ENCODE measurements around the gene GPR132. TPM values are rescaled to one million over a fixed set of nuclear protein-coding genes. Genes with fewer than 3 reads are reported as not detected.

GPR132 gene
- total and polyA plus RNA-seq, 8 donors = 0.61 to 10.4 (median 1.4) TPM

DNA sequence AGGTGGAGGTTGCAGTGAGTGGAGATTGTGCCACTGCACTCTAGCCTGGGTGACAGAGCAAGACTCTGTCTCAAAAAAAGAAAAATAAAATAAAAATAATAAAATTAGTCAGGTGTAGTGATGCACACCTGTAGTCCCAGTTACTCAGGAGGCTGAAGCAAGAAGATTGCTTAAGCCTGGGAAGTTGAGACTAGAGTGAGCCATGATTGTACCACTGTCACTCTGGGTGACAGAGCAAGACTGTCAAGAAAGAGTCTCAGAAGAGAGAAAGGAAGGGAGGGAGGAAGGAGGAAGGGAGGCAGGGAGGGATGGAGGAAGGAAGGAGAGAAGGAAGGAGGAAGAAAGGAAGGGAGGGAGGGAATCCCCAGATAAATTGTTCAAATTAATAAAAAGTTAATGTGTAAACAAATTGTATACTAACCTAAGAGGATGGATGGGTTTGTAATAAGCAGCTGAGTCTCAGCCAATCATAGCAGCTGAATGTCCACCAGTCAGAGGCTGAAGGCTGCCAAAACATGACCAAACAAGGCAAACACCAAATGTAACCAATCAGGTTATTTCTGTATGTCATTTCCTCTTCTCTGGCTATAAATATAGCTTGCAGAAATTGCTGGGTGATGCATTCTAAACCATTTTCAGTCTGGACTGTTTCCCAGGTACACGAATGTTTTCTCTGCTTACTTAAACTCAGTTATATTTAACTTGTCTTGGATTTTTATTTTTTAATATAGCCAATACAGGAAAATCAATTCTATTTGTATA is 38.2 kb downstream of the GPR132 start:
- no peaks in the 10 kb centered on the region for H3K9me3 ChIP-seq
- H3K4me1 ChIP-seq = peaks cover 0 to 30% of the 10 kb centered on the region in 2 donors
- H3K36me3 ChIP-seq = no peaks in the 10 kb centered on the region
- DNase-seq = no peak
- H3K4me3 ChIP-seq = no peak overlapping the region
- intact Hi-C loops (cut with DNase I) = no loop called here
- peaks cover 0 to 5% of the 10 kb centered on the region in 2 donors for H3K27me3 ChIP-seq
- TF ChIP-seq, protein P1, sequence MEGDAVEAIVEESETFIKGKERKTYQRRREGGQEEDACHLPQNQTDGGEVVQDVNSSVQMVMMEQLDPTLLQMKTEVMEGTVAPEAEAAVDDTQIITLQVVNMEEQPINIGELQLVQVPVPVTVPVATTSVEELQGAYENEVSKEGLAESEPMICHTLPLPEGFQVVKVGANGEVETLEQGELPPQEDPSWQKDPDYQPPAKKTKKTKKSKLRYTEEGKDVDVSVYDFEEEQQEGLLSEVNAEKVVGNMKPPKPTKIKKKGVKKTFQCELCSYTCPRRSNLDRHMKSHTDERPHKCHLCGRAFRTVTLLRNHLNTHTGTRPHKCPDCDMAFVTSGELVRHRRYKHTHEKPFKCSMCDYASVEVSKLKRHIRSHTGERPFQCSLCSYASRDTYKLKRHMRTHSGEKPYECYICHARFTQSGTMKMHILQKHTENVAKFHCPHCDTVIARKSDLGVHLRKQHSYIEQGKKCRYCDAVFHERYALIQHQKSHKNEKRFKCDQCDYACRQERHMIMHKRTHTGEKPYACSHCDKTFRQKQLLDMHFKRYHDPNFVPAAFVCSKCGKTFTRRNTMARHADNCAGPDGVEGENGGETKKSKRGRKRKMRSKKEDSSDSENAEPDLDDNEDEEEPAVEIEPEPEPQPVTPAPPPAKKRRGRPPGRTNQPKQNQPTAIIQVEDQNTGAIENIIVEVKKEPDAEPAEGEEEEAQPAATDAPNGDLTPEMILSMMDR (IDR thresholded peaks at IDR 0.05) = no peak
- peak overlapping the region in 1 of 2 donors; percentile 66 for H3K27ac ChIP-seq
- ATAC-seq = no peak

DNA sequence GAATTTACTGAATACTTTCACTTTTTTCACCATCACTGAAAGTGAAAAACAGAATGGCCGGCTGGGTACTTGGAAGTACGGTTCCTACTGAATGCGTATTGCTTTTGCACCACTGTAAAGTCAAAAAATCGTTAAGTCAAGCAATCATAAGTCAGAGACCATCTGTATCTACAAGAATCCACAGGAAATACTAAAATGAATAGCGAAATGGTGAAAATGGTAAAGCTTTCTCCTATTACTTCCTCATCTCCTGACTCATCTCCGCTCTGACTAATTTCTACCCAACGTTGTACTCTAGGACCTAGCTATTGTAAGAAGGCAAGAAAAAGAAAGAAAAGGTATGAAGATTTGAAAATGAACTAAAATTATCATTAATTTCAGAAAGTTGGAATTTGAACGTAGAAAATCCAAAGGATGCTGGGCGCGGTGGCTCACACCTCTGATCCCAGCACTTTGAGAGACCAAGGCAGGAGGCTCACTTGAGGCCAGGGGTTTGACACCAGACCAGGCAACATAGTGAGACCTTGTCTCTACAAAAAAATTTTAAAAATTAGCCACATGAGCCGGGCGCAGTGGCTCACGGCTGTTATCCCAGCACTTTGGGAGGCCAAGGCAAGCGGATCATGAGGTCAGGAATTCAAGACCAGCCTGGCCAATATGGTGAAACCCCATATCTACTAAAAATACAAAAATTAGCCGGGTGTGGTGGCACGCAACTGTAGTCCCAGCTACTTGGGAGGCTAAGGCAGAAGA is 39.0 kb downstream of the GPR132 start:
- Histone ChIP-seq H3K27me3 (peaks cover 0 to 5% of the 10 kb centered on the region in 2 donors), H3K4me1 (peaks cover 3 to 36% of the 10 kb centered on the region in 2 donors), H3K9me3 (no peaks in the 10 kb centered on the region), H3K27ac (peak overlapping the region in 1 of 2 donors; percentile 66), H3K4me3 (no peak overlapping the region), H3K36me3 (no peaks in the 10 kb centered on the region)
- intact Hi-C loops (cut with DNase I) = no loop called here
- ATAC-seq = no peak
- DNase-seq = no peak
- TF ChIP-seq, protein P1 (IDR thresholded peaks at IDR 0.05) = no peak

DNA sequence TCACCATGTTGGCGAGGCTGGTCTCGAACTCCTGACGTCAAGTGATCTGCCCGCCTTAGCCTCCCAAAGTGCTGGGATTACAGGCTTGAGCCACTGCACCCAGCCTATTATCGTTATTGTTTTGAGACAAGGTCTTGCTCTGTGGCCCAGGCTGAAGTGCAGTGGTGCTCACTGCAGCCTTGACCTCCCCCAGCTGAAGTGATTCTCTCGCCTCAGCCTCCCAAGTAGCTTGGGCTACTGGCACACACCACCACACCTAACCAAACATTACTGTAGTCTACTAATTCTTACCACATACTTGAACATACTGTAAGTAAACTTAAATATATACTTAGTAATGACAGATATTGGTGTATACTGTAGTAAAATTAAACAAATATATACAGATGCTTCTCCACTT is 39.8 kb downstream of the GPR132 start:
- DNase-seq (no peak), ATAC-seq (no peak)
- Histone ChIP-seq H3K36me3 (no peaks in the 10 kb centered on the region), H3K27me3 (peaks cover 0 to 5% of the 10 kb centered on the region in 2 donors), H3K27ac (peak overlapping the region in 1 of 2 donors; percentile 66), H3K4me1 (peaks cover 3 to 36% of the 10 kb centered on the region in 2 donors), H3K9me3 (no peaks in the 10 kb centered on the region), H3K4me3 (no peak overlapping the region)
- TF ChIP-seq, protein P1 (IDR thresholded peaks at IDR 0.05) = no peak
- intact Hi-C loops (cut with DNase I) = no loop called here

DNA sequence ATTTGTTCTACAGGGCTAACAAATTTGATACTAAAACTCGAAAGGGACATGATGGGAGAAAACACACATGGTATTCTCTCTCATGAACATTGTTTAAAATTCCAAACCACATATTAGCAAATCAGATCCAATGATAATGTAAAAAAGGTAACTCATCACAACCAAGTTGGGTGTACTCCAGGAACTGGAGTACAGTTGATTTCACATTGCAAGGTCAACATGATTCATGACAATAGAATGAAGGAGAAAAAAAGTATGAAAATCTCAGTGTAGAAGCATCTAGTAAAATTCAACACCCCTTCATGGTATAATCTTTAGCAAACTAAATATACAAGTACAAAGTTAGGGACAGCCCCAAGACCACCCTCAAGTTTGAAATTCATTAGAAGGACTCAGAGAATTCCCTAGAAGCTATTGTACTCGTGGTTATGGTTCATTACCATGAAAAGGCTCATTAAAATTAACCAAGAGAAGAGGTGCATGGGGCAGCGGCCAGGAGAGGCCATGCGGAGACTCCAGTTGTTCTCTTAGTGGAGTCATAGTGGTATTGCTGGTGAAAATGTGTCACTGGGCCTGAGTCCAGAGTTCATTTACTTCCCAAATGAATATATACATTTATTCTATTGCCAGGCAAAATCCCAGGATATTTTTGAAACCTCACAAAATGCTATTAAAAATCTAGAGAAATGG is 41.3 kb downstream of the GPR132 start:
- Histone ChIP-seq H3K4me1 (peaks cover 13 to 51% of the 10 kb centered on the region in 2 donors), H3K4me3 (no peak overlapping the region), H3K9me3 (no peaks in the 10 kb centered on the region), H3K27ac (peak overlapping the region in 1 of 2 donors; percentile 66), H3K27me3 (no peaks in the 10 kb centered on the region), H3K36me3 (no peaks in the 10 kb centered on the region)
- intact Hi-C loops (cut with DNase I) = no loop called here
- no peak for ATAC-seq
- TF ChIP-seq, protein P1 (IDR thresholded peaks at IDR 0.05) = no peak
- DNase-seq = no peak

DNA sequence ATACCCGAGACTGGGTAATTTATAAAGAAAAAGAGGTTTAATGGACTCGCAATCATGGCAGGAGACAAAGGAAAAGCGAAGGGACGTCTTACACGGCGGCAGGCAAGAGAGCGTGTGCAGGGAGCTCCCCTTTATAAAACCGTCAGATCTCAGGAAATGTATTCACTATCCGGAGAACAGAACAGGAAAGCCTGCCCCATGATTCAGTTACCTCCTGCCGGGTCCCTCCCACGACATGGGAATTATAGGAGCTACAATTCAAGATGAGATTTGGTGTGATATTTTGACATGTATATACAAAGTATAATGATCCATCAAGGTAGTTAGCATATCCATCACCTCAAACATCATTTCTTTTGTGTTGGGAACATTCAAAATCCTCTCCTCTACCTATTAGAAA is 42.1 kb downstream of the GPR132 start:
- Histone ChIP-seq H3K36me3 (no peaks in the 10 kb centered on the region), H3K27ac (no peak overlapping the region), H3K4me1 (peaks cover 13 to 56% of the 10 kb centered on the region in 2 donors), H3K27me3 (no peaks in the 10 kb centered on the region), H3K4me3 (no peak overlapping the region), H3K9me3 (no peaks in the 10 kb centered on the region)
- intact Hi-C loops (cut with DNase I) = no loop called here
- TF ChIP-seq, protein P1 (IDR thresholded peaks at IDR 0.05) = no peak
- ATAC-seq = no peak
- DNase-seq = no peak

Measured in left lung (tissue), 10 donors.